Psoas muscle (tissue), 8 donors: Measurements from ENCODE around the gene KLHDC3. TPM values are rescaled to one million over a fixed set of nuclear protein-coding genes. Genes with fewer than 3 reads are reported as not detected.

Source experiments
- ATAC-seq, 4 donors: fragments of 200-7000 bp; cut with Tn5 transposase; one replicate each; pipeline ENCODE4 v1.9.1; 2020; ENCODE audit warnings: moderate library complexity in 3 of 4, mild to moderate bottlenecking in 2 of 4
- DNase-seq, 2 donors: peaks; one replicate each; pipeline ENCODE4 v3.0.0-alpha.2; 2020
- H3K27ac ChIP-seq: fragments of 200-600 bp; one replicate; pipeline ENCODE4 v1.8.0; 2022
- H3K27me3 ChIP-seq, 3 donors: fragments of 200-600 bp in 1 of 3; one replicate each; pipeline versions ENCODE4 v1.6.1 to v1.8.0; 2013 to 2022; ENCODE audit warnings: low read length in 2 of 3, mild to moderate bottlenecking in 2 of 3, moderate library complexity in 1 of 3; ENCODE audit not compliant: insufficient read depth in 3 of 3
- H3K36me3 ChIP-seq, 2 donors: fragments of 200-600 bp in 1 of 2; one replicate each; pipeline versions ENCODE4 v1.6.1 to v1.8.0; 2013 to 2022; ENCODE audit warnings: low read depth in 1 of 2, mild to moderate bottlenecking in 1 of 2, moderate library complexity in 1 of 2; ENCODE audit not compliant: insufficient read depth in 1 of 2
- H3K4me1 ChIP-seq: fragments of 200-600 bp; one replicate; pipeline ENCODE4 v1.8.0; 2022
- H3K4me3 ChIP-seq: fragments of 200-600 bp; one replicate; pipeline ENCODE4 v1.8.0; 2022; ENCODE audit warnings: mild to moderate bottlenecking
- H3K9me3 ChIP-seq: fragments of 200-600 bp; one replicate; pipeline ENCODE4 v1.8.0; 2022
- WGBS, 3 donors: extraction: QIAGEN DNeasy Blood & Tissue Kit; methylation state at CpG; one replicate each; pipeline versions ENCODE4 v1.1.6 to v1.1.7; 2013; 5-methylcytosine and 5-hydroxymethylcytosine counted together
- intact Hi-C, 2 donors: fragments of 100-400 bp; cut with DNase I; formaldehyde crosslinking; loops; one replicate each; pipeline versions ENCODE4 v1.11.0 to v1.14.2; 2022
- polyA plus RNA-seq, 3 donors: library from polyadenylated mRNA; stranded (reverse); fragments of 200-250 nt; gene quantifications; one replicate each; pipeline ENCODE4 v1.2.3, GENCODE V29; 2013
- total RNA-seq, 4 donors: library from RNA; stranded (reverse); fragmentation: NEBNext Ultra II Directional in 2 of 4; extraction: Animal tissue kit (Norgen Biotek cat#: 25700) in 2 of 4; gene quantifications; one replicate each; pipeline versions ENCODE4 v1.2.1 to v1.2.4, GENCODE V29; 2021 to 2023
- TF ChIP-seq, protein P1 (sequence below): fragments of 200-600 bp; IDR thresholded peaks from one replicate; pipeline ENCODE4 v1.8.0; 2022; ENCODE audit warnings: antibody characterized with exemption
- donor health status: healthy with polysubstance abuse.
- donor health status: DM: no; HTN: no; CAD: no; lungs with moderate emphysema.
- donor health status: Bipolar disorder and iron deficiency.
- donor health status: healthy.
- donor health status: DM: yes; HTN: yes; CAD: no.
- donor health status: DM: no; HTN: no; CAD: no.
- donor health status: DM: no; HTN: no; CAD: no.
- donor health status: DM: yes; HTN: yes; CAD: no.

The KLHDC3 gene
- total and polyA plus RNA-seq, 7 donors: 61.7 to 198 (median 97.1) TPM

DNA sequence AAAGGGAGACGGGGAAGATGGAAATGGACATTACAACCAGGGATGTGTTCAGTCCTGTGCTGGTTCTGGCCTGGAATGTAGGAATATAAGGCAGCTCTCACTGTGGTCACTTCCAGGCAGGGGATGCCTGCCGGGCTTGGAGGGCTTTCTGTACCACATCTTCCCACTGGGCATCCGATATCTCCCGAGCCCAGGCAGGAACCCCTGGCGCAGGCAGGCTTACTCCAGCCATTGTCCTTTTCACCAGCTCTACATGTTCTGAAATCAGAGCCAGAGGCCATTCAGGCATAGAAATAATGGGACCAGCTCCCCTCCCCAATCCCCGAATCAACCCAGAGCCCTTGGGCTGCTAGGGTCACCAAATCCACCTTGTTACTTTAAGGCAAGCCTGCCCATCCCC is 1.7 kb upstream of the KLHDC3 start:
- H3K4me1 ChIP-seq: peaks cover 38% of the 10 kb centered on the region
- WGBS, 3 donors: 74 to 86% (median 75%) methylated on average over 6 of the region's 6 CpGs
- TF ChIP-seq, protein P1, sequence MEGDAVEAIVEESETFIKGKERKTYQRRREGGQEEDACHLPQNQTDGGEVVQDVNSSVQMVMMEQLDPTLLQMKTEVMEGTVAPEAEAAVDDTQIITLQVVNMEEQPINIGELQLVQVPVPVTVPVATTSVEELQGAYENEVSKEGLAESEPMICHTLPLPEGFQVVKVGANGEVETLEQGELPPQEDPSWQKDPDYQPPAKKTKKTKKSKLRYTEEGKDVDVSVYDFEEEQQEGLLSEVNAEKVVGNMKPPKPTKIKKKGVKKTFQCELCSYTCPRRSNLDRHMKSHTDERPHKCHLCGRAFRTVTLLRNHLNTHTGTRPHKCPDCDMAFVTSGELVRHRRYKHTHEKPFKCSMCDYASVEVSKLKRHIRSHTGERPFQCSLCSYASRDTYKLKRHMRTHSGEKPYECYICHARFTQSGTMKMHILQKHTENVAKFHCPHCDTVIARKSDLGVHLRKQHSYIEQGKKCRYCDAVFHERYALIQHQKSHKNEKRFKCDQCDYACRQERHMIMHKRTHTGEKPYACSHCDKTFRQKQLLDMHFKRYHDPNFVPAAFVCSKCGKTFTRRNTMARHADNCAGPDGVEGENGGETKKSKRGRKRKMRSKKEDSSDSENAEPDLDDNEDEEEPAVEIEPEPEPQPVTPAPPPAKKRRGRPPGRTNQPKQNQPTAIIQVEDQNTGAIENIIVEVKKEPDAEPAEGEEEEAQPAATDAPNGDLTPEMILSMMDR: no peak
- DNase-seq: no peak
- H3K27me3 ChIP-seq: no peaks in the 10 kb centered on the region
- H3K27ac ChIP-seq: peak overlapping the region; percentile 87
- no peaks in the 10 kb centered on the region for H3K9me3 ChIP-seq
- peaks cover 6 to 51% of the 10 kb centered on the region in 2 donors for H3K36me3 ChIP-seq
- ATAC-seq: no peak
- peak overlapping the region; percentile 77 for H3K4me3 ChIP-seq
- intact Hi-C loops: loop anchor here in 1 of 2 donors (2.0 kb wide), 1 partner anchor 48 kb away; no protein-coding TSS in a partner anchor

DNA sequence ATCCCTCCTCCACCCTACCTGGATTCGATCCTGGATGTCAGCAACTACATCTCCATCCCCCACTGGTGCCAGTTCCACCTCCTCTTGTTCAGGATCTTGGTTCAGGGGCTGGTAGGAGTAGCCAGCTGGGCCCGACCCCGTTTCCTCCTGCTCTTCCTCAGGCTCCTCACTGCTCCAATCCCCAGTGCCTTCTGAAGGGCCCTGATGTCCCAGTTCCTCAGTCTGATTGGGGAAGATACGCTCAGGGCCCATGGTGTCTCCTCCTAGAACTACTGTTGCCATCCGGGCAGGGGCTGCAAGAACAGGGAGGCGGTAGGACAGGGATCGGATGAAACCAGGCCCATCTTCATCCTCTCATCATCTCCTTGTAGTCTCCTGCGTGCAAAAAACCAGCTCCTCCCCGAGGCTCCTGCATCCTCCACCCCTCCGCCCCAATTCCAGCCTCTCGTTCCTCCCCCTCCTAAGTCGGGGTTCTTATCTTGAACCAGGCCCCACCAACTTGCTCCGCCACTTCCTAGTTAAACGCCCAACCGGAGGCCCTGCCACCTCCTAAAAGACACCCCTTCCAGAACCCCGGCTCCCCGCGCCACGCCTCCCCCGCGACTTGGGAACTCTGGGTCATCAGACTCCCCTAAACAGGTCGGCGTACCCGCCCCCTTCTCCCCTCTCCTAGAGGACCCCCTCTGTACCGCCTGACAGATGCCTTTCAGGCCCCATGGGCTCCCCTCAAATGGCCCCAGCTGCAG is 779 bp upstream of the KLHDC3 start:
- no peaks in the 10 kb centered on the region for H3K27me3 ChIP-seq
- peak overlapping the region; percentile 77 for H3K4me3 ChIP-seq
- TF ChIP-seq, protein P1: no peak
- DNase-seq: no peak
- 3 to 6% (median 4%) methylated on average over 25 of the region's 25 CpGs for WGBS, 3 donors
- no peaks in the 10 kb centered on the region for H3K9me3 ChIP-seq
- no peak for ATAC-seq
- intact Hi-C loops: loop anchor here in 1 of 2 donors (2.0 kb wide), 1 partner anchor 48 kb away; no protein-coding TSS in a partner anchor
- H3K36me3 ChIP-seq: peaks cover 6 to 51% of the 10 kb centered on the region in 2 donors
- peaks cover 47% of the 10 kb centered on the region for H3K4me1 ChIP-seq
- peak overlapping the region; percentile 87 for H3K27ac ChIP-seq

DNA sequence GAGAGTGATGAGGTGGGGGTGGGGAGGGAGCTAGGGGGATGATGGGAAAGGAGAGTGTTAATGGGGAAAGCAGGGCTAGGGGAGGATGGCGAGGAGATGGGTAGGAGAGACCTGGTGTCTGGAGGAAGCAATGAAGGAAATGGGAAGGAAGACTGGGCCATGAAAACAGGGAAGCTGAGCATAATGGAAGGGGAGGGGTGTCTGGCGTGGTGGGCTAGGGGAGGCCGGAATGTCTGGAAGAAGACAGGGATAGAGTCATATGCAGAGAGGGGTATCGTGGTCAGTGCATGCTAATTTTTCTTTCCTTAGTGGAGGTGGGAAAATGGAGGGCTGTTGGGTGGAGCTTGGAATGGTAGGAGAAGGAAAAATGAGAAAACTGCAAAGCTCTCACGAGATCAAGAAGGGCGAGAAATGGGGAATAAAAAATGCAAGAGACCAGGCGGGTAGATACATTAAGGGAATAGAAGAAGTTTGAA is 423 bp downstream of the KLHDC3 start:
- H3K4me3 ChIP-seq: peak overlapping the region; percentile 77
- no peaks in the 10 kb centered on the region for H3K9me3 ChIP-seq
- peak overlapping the region; percentile 87 for H3K27ac ChIP-seq
- intact Hi-C loops: no loop called here
- TF ChIP-seq, protein P1: no peak
- no peak for ATAC-seq
- 0 to 1% (median 1%) methylated on average over 7 of the region's 7 CpGs for WGBS, 3 donors
- no peak for DNase-seq
- peaks cover 57% of the 10 kb centered on the region for H3K4me1 ChIP-seq
- H3K36me3 ChIP-seq: peaks cover 4 to 50% of the 10 kb centered on the region in 2 donors
- no peaks in the 10 kb centered on the region for H3K27me3 ChIP-seq

DNA sequence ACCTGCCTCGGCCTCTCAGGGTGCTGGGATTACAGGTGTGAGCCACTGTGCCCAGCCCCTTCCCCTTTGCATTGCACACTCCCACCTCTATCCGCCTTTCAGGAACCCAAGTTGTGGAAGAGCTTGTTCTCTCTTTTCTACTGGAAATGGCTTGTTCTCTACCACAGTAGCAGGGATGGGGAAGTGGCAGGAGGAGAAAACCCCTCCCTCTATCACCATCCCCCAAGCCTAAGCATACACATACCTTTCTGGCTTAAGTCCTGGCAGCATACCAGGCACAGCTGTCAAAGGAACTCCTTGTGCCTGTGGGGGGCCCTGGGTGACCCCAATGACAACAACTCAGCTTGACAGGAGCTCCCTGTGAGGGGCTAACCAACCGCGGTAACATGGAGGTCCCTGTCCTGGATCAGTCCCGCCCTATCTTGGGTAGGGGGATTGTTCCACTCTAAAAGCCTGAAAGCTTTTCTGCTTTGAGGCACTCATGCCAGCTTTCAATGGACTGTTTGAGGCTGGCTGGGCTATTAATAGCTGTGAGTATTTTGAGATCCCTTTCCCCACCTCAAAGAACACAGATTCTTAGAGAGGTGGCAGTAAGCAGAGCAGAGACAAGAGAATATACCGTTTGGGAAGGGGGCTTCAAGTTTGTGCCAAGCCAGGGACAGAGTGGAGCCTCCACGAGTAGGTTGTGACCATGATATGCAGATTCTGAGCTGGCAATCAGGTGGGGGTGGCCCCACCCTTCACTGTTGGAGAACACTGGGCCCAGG is 2.3 kb downstream of the KLHDC3 start:
- ATAC-seq (peak; percentile 15 to 61 (median 40)), DNase-seq (peak in 1 of 2 donors; percentile 69)
- Histone ChIP-seq H3K4me3 (peak overlapping the region; percentile 77), H3K4me1 (peaks cover 74% of the 10 kb centered on the region), H3K27ac (peak overlapping the region; percentile 87), H3K36me3 (peaks cover under 1 to 42% of the 10 kb centered on the region in 2 donors), H3K9me3 (no peaks in the 10 kb centered on the region), H3K27me3 (no peaks in the 10 kb centered on the region)
- 24 to 46% (median 33%) methylated on average over 7 of the region's 7 CpGs for WGBS, 3 donors
- intact Hi-C loops: loop anchor here (2.0 to 5.0 kb wide), 2 partner anchors 36 kb away; partner anchors contain the start of gene CUL7 (in 2 of the 2)
- TF ChIP-seq, protein P1: no peak
